Neural crest cell (in vitro differentiated cells): ENCODE data around the gene NR2F6. TPM values are rescaled to one million over a fixed set of nuclear protein-coding genes. Genes with fewer than 3 reads are reported as not detected.

Source experiments
- DNase-seq: peaks from one replicate; pipeline ENCODE4 v3.0.0; 2021; ENCODE audit warnings: low read depth, mixed read lengths, low spot score
- H3K27ac Mint-ChIP-seq: one replicate; pipeline ENCODE4 v1.8.0; 2021; ENCODE audit warnings: mild to moderate bottlenecking, mixed read lengths; ENCODE audit not compliant: unreplicated experiment
- H3K27me3 Mint-ChIP-seq: 2 replicates; pipeline ENCODE4 v1.8.0; 2021; ENCODE audit warnings: low read depth, mild to moderate bottlenecking, mixed read lengths
- H3K36me3 Mint-ChIP-seq: 2 replicates; pipeline ENCODE4 v1.8.0; 2021; ENCODE audit warnings: low read depth, mild to moderate bottlenecking, mixed read lengths
- H3K4me1 Mint-ChIP-seq: 2 replicates; pipeline ENCODE4 v1.8.0; 2021; ENCODE audit warnings: mixed read lengths
- H3K4me3 Mint-ChIP-seq: one replicate; pipeline ENCODE4 v1.8.0; 2021; ENCODE audit warnings: mild to moderate bottlenecking, mixed read lengths
- H3K9me3 Mint-ChIP-seq: 2 replicates; pipeline ENCODE4 v1.8.0; 2021; ENCODE audit warnings: mixed read lengths
- CTCF ChIP-seq: fragments of 200-600 bp; sonication (generic); conservative IDR thresholded peaks from 2 replicates; pipeline ENCODE4 v1.5.0; 2021; ENCODE audit warnings: antibody characterized with exemption, mild to moderate bottlenecking
- long read RNA-seq: library from polyadenylated mRNA; unstranded; transcript quantifications from one replicate; pipeline ENCODE4 v2.0.0, GENCODE V29; 2020
- total RNA-seq: library from RNA; stranded (reverse); gene quantifications from 2 replicates; pipeline ENCODE4 v1.2.1, GENCODE V29; 2021

Gene NR2F6
- total RNA-seq = 52.8 and 57.6 TPM in 2 replicates
- long read RNA-seq, partial matches to known transcripts = 2 of 3 reads
- long read RNA-seq, other reads (novel, unspliced or antisense) = 1 of 3 reads

DNA sequence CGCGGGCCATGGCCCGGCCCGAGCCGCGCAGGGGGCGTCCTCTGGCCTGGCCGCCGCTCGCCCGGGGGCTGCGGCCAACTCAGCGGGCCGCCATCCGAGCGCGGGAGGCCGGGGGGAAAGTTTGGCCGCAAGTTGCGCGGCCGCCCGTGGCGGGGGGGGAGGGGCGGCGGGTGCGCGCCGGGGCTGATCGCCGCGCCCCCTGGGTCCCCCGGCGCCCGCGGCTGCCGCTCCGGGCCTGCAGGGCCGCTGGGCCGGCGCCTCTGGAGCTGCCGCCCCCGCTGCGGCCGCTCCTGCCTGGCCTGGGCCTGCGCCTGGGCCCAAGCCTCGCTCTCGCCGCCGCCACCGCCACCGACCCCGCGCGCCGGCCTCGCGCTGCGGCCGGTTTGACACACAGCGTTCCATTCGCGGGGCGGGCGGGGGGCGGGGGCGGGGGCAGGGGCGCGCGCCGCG, at the start of gene NR2F6:
TSS of gene NR2F6 (minus strand) at position 385 of the 450 bp plus-strand sequence. CDS start 699 bp downstream, outside the sequence.
- TF ChIP-seq CTCF = no peak
- DNase-seq = no peak
- Mint-ChIP-seq H3K36me3 (peaks cover 3% of the 10 kb centered on the region), H3K27me3 (peaks cover 9% of the 10 kb centered on the region), H3K27ac (peak within 1 kb of the TSS; percentile 98), H3K4me1 (peaks cover 57% of the 10 kb centered on the region), H3K9me3 (no peaks in the 10 kb centered on the region), H3K4me3 (peak within 1 kb of the TSS; percentile 98)

DNA sequence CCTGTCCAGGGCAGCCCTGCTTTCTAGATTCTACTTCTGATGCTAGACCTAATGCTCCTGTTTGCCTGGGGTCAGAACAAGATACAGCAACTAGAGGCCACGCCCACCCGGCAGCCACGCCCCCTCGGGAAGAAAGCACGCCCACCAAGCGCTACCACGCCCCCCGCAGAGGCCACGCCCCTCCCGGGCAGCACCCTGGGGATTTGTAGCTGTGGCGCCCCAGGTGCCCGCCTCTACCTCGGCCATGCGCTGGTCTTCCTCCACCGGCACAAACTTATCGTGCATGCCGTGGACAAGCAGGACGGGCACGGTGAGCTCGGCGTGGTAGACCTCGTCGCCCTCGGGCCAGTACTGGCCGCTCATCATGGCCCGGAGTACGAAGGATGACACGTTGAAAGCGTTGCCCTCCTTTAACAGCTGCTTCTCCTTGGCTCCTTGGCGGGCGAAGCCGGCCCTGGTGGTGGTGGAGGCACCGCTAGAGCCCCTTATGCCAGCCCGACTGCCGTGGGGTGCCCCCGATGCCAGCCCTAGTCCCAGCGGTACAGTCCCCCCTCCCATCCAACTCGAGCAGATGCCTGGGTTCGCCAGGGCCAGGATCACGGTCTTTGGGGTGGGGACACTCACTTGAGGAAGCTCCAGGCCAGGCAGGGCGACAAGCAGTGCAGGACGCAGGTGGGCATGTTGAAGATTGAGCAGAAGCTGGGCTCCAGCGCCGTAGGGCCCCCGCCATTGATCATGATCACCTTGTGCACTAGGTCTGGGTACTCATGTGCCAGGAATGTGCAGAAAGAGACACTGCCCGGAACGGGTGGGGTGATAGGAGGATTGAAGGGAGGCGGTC, 48.6 kb upstream of the NR2F6 start:
- peaks cover 6% of the 10 kb centered on the region for H3K27me3 Mint-ChIP-seq
- DNase-seq = peak; percentile 37

GRCh38 chr19:17293605-17294004, 47.9 kb upstream of the NR2F6 start:
- DNase-seq = no peak
- no peak for TF ChIP-seq CTCF

More for the DNA sequence above, 48.6 kb upstream of the NR2F6 start:
- H3K36me3 Mint-ChIP-seq = peaks cover 11% of the 10 kb centered on the region
- TF ChIP-seq CTCF = no peak
- peak overlapping the region; percentile 47 for H3K4me3 Mint-ChIP-seq
- peaks cover 12% of the 10 kb centered on the region for H3K4me1 Mint-ChIP-seq
- H3K27ac Mint-ChIP-seq = no peak overlapping the region
- H3K9me3 Mint-ChIP-seq = no peaks in the 10 kb centered on the region

GRCh38 chr19:17292301-17293074, 46.8 kb upstream of the NR2F6 start:
- H3K9me3 Mint-ChIP-seq = no peaks in the 10 kb centered on the region
- H3K27me3 Mint-ChIP-seq = peaks cover 6% of the 10 kb centered on the region
- peaks cover 12% of the 10 kb centered on the region for H3K4me1 Mint-ChIP-seq
- peak; percentile 71 for TF ChIP-seq CTCF
- H3K27ac Mint-ChIP-seq = peak overlapping the region; percentile 27
- DNase-seq = peak; percentile 76
- H3K36me3 Mint-ChIP-seq = peaks cover 4% of the 10 kb centered on the region
- peak overlapping the region; percentile 90 for H3K4me3 Mint-ChIP-seq

More at GRCh38 chr19:17293605-17294004, 47.9 kb upstream of the NR2F6 start:
- Mint-ChIP-seq H3K4me3 (peak overlapping the region; percentile 47), H3K27me3 (peaks cover 6% of the 10 kb centered on the region), H3K9me3 (no peaks in the 10 kb centered on the region), H3K4me1 (peaks cover 12% of the 10 kb centered on the region), H3K27ac (no peak overlapping the region), H3K36me3 (peaks cover 8% of the 10 kb centered on the region)

GRCh38 chr19:17289489-17289888, 43.8 kb upstream of the NR2F6 start:
- peak; percentile 78 for DNase-seq
- H3K27ac Mint-ChIP-seq = no peak overlapping the region
- TF ChIP-seq CTCF = no peak
- peak overlapping the region; percentile 72 for H3K4me3 Mint-ChIP-seq
- H3K9me3 Mint-ChIP-seq = no peaks in the 10 kb centered on the region
- peaks cover 12% of the 10 kb centered on the region for H3K4me1 Mint-ChIP-seq
- H3K36me3 Mint-ChIP-seq = no peaks in the 10 kb centered on the region
- peaks cover 6% of the 10 kb centered on the region for H3K27me3 Mint-ChIP-seq
